NCI-H128 (cell line): ENCODE data around the gene SUSD6.
A peak's percentile ranks its signal among the peaks of the same experiment; 100 is the strongest.
"Not testable (repeated sequence)": the region's sequence is repeated elsewhere in the genome, so short reads cannot be mapped to it uniquely, and the experiment has no call there.

ENCODE experiments used
- DNase-seq: peaks from one replicate; lab custom pipeline; 2025; ENCODE audit not compliant: unreplicated experiment; lab: John Stamatoyannopoulos, UW

SUSD6 gene

DNA sequence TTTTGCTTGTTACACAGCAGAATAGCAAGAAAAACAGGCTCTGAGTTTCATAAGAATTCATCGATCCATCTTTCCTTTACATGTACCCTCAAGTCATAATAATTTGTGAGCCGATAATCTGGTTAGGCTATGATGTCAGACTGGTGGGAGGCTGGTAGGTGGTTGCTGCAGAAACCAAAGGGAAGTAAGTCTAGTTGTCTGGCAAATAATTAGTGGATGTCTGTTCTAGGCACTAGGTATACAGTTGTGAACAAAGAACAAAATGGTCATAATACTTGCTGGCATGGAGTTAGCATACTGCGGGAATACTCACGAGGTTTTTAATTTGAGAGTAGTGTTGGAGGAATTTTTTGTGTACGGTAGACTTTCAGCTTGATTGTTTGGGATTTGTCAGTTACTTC is 8.8 kb downstream of the SUSD6 start:
- no peak for DNase-seq

DNA sequence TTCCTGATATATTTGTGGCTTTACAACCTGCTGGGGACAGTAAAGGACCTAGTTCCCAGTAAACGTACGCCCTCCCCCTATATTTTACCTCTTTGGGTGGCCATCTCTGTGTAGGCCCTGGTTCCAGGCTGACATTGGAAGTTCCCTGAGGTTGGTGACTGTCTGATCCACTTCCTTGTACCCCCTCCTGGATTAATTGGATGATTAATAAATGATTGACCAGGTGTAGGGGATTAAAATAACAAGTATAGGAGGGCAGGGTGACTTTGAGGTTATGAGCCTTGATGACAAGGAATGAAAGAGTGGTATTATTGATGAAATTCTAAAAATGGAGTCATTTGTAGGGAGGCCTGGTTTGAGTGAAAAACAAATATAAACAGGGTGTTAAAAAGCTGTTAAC is 9.6 kb downstream of the SUSD6 start:
- no peak for DNase-seq

DNA sequence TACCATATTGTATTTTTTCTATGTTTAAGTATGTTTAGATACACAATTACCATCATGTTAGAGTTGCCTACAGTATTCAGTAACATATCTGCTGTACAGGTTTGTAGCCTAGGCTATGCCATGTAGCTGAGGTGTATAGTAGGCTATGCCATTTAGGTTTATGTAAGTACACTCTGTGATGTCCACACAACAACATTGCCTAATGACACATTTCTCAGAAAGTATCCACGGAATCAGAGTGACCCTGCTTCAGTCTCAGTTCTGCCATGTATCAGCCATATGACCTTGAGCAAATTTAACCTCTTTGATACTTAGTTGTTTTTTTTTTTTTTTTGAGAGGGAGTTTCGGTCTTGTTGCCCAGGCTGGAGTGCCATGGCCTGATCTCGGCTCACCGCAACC is 12.7 kb downstream of the SUSD6 start:
- DNase-seq, result no peak

GRCh38 chr14:69625299-69626131 is 14.1 kb downstream of the SUSD6 start:
- DNase-seq, result no peak

GRCh38 chr14:69626132-69626500 is 14.7 kb downstream of the SUSD6 start:
- no peak for DNase-seq

- no peak for DNase-seq
These were observed 18.1 kb downstream of the SUSD6 start for GRCh38 chr14:69629225-69630127.

DNA sequence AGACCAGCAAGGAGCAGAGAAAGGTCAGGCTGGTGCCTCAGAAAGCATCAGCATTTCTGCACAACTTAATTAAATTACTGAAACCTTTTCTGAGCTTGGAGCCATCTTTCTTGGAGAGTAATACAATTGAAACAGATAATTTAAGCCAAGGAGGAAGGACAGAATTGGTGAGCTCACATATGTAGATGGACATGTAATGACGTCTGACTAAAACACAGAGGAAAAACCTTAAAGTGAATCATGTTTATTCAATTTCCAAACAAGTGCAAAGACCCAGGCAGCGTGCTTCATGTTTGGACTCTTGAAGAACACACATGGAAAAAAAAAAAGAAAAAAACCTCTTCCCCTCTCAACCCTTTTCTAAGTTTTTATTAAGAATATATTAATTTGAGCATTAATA is 19.0 kb downstream of the SUSD6 start:
- no peak for DNase-seq

- no peak for DNase-seq
These were observed 20.1 kb downstream of the SUSD6 start for GRCh38 chr14:69631509-69631908.

GRCh38 chr14:69632164-69632563 is 20.8 kb downstream of the SUSD6 start:
- no peak for DNase-seq

- no peak for DNase-seq
These were observed 21.3 kb downstream of the SUSD6 start for GRCh38 chr14:69632593-69633151.

DNA sequence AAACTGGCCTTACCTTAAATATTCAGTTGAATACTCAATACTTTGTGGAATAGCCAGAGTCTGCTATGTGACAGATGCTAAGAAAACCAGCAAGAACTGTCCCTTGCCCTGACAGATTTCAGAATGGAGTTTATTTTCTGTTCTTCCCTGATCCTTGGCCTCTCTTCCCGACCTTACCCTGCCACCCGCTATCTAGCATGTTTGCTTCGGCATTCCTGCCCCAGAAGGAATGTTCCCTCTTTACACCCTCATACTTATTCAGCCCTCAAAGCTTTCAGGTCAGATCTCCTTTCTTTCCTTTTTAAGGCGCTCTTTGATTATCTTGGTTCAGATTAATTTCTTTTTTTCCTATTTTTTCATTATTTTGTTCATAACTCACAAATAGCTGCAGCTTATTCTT is 21.8 kb downstream of the SUSD6 start:
- DNase-seq, result no peak

DNA sequence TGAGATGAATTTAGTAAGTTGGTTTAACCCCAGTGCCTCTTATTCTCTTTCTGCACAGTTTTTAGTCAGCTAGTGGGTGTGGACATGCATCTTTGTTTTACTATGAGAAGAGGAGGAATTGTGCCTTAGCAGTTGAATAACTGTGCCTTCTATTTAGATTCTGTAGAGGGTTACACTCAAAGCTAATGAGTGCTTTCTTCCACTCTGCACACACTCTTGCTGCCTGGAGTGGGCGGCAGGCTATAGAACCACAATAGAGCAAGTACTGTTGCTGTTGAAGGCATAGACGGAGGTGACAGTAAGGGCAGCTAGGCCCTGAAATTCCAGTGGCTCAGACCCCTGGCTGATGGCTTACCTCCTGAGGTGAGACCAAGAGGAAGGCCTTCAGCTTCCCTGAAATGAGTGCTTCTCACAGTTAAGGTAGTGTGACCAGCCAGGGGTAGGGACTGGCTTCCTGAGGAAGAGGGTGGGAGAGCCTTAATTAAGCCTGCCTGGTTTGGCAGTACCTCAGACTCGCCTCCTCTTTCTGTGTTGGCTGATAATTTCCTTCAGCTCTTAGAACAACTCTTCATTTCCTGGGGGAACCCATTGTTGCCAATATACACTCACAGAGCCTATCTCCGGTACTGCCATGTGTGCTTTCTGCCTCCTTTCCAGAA is 24.7 kb downstream of the SUSD6 start:
- peak; percentile 40 for DNase-seq

GRCh38 chr14:69636718-69637480 is 25.5 kb downstream of the SUSD6 start:
- DNase-seq, result no peak

DNA sequence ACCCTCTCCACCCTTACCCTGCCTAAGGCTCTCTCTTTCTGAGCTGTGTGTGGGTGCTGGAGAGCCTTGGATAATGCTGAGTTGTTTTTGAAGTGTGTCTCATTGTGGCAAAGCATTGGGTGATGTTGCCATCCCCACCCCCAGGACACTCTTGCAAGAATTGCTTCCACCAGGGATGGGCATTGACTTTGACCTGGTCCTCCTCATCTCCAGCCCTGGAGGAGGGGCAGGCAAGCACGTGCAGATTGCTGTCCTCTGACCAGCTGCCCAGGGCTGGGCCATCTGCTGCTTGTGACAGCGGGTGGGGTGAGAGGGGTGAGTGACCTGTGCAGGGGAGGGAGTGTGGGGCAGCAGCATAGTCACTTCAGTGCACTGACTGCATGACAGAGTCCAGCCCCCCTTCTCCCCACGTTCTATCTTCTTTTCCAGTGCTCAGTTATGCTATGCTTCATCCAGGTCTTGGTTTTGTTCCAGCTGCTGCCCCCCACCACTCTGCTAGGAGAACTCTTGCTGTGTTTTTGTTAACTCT is 26.2 kb downstream of the SUSD6 start:
- DNase-seq, result no peak

DNA sequence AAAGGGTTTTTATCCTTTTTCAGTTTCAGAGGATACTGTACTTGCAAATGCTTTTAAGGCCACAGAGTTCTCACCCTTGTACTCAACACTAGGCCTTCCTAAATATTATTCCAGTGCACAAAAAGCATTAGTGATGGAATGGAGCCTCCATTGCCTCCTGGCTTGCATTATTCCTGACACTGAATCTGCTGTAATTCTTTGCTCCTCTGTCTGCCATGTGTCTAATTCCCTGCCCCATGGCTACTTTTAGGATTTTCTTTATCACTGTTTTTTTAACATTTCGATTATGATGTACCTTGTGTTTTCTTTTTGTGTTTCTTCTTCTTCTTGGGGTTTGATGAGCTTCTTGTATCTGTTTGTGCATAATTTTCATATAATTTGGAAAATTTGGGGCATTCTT is 29.5 kb downstream of the SUSD6 start:
- DNase-seq, result no peak

- not testable (repeated sequence) for DNase-seq
These were observed 30.9 kb downstream of the SUSD6 start for GRCh38 chr14:69642212-69642793.

DNA sequence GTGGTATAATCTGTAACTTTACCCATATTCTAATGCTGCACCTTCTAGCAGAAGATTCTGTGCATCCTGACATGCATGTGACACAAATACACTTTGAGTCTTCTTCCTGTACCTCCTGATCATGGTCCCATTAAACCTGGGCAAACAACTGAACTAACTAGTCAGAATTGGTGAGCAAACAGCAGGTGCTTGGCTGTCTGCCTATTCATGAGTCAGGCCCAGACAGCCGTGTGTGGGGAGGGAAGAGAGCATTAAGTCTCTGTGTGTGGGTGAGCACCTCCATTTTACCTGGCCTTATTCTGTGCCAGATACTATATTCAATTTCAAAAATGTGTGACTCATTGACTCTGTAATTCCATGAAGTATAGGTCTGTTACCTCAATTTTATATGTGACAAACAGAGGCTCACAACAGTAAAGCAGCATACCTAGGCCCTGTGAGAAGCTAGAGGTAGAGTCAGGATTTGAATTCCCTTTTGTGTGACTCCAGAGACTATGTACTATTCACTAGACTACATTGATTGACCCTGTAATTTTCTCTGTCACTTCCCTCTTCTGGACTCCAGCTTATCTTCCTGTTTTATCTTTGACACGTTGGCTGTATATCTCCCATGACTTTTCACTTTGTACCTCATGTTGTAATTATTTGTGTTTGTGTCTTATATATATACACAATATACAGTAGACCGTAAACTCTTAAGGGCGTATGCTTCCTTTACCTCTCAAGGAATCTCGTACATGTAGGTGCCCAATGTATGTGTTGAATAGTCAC is 32.2 kb downstream of the SUSD6 start:
- peak; percentile 51 for DNase-seq

DNA sequence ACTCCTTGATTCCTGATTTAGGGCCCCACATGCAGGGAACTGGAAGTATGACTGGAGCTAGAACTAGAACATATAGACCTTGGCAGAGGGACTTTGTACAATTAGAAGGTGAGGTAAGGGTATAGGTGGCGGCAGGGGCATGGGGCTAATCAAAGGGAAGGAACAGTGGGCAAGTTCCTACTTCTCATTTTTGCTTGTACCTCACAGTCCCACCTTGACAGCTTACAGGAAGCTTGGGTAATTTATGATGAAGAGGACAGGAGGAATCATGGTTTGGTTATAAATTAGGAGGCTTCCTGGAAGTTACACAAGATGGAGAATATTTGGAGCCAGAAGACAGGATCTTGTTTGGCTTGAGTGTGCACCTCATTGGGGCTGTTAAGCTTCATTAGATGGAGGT is 33.4 kb downstream of the SUSD6 start:
- no peak for DNase-seq

- DNase-seq, result no peak
These were observed 35.8 kb downstream of the SUSD6 start for GRCh38 chr14:69647213-69647612.
